ENCODE data around the gene TXNRD2.
A peak's percentile ranks its signal among the peaks of the same experiment; 100 is the strongest.
"Not testable (repeated sequence)": the region's sequence is repeated elsewhere in the genome, so short reads cannot be mapped to it uniquely, and the experiment has no call there.

The TXNRD2 gene

DNA sequence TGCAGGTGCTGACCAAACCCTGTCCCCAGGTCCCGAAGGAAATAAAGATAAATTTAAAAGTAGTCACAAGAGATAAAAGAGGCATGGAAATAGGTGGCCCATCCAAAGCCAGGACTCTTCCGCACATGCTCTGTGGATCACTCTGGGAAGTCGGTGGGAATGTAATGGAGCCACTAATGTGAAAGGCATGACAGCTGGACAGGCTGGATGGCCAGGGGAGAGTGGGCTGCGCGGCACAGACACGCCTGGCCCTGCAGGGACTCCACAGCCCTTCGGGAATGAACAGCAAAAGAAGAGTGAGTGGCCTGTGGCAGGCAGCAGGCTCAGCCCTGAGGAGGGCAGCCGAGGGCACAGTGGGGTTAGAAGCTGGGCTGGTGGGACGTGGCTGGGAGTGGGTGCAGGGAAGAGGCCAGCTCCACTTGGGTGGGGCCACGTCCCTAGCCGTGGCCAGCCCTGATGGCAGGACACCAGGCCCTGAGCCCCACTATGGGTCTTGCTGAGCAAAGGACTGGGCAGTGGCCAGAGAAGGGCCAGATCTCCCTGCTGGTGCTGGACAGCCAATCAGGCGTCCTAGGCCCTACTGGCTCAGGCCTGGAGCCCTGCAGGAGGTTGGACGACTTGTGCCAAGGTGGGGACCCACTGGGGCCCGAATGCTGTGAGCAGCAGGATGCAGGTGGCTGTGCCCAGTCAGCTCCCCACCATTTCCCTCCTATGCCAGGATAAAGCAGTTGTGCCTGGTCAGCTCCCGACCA lies 55.6 kb downstream of the TXNRD2 start:
- no peak for DNase-seq

DNA sequence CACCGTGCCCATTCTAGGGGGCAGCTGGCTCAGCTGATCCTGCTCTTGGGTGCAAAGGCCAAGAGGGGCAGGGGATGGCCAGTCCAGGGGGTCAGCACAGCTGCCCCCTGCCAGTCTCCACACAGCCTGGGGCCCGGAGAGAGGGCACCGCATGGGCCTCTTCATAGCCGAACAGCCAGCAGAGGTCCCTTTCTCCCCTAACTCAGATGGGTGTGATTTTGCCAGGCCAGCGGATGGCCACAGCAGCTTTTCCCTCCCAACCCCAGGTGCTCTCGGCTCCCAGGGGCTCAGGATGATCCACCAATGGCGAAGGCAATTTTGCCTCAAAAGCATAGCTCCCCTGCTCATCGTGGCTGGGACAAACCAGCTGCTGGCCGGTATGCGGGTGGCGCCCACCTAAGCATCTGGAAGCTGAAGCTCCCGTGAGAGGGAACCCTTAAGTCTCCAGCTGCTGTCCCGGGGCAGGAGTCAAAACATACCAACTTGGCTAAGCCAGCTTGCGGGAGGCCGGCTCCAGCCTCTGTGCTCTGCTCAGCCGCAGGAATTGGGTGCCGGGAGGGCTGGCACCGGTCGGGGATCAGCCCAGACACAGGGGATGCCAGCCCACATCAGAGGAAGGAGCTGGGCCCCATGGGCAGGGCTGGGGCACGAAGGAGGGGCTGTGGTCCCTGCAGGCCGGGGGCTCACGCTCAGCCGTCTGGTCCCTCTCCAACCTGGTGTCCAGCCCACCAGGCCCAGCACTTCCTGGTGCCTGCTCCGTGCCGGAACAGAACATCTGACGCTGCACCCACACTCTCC lies 56.5 kb downstream of the TXNRD2 start:
- DNase-seq, result no peak

DNA sequence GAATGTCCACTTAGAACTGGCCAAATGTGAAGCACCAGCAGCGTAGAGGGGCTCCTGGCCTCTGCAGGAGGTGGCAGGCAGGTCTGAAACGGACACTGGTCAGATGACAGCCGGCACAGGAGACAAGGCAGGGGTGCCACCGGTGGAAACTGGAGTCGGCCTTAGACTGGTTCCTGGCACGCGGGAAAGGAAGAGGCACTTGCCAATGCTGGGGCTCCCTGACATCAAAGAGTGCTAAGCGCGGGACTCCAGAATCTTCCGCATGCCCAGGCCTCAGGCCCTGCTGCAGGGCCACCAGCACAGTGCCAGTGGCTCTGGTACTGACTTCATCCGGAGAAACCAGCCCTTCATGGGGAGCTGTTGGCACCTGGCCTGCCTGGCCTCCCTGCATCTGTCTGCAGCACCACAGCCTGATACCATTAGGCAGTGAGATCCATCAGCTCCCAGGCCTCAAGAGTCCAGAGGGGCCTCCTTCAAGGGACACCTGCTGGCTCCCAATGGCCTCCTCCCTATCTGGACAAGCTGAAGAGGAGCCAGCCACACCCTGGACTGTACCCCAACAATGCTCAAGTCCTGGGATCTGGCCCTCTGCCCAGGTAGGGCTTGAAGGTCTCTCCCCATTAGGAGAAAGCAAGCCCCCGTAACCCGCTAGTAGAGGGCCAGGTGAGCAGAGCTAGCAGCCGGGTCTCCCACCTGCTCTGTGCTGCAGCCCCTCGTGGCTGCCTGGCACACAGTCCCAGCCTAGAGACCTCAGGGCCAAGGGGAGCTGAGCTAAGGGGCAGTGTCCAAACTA lies 57.3 kb downstream of the TXNRD2 start:
- DNase-seq, result no peak

DNA sequence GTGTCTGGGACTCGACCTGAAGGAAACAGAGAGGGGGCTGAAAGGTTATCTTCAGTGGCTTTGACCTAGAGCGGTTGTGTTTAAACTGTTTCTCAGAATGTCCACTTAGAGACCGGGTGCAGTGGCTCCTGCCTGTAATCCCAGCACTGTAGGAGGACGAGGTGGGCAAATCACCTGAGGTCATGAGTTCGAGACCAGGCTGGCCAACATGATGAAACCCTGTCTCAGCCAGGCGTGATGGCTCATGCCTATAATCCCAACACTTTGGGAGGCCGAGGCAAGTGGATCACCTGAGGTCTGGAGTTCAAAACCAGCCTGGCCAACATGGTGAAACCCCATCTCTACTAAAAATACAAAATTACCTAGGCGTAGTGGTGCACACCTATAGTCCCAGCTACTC lies 58.2 kb downstream of the TXNRD2 start:
- DNase-seq, result not testable (repeated sequence)

DNA sequence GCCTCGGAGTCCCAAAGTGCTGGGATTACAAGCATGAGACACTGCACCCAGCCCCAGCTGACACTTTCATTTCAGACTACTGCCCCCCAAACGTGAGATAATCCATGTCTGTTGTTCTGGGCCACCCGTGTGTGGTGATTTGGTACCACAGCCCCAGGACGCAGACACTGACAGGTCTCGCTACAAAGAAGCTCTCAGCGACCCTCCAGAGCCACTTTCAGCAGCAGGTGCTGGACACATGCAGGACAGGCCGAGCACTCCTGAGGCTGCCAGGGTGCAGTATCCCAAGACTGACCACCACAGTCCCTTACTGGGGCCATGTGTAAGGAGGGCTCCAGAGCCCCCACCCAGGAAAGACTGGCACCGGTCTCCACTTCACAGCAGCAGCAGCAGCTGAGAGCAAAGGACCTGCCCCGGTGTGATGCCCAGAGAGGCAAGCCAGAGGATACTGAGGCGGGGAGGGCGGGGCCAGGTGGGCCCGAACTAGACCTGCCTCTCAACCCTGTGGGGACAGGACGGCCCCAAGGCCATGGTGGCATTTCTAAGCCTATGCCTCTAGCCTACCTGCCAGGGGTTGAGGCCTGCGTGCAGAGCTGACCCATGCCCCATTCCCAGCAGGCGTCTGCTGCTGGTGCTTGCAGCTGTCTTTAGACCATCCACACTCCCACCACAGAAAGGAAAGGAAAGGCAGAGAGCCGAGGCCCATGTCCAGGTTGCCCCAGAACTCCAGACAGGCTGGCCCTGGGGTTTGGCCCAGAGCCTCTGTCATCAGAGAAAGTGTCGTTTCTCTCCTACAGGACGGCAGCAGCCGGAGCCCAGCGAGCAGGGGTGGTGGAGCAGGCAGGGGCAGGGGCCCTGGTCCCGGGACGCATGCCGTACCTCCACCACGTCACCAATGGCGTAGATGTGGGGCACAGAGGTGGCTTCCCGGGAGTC lies 58.9 kb downstream of the TXNRD2 start:
- DNase-seq, result no peak

DNA sequence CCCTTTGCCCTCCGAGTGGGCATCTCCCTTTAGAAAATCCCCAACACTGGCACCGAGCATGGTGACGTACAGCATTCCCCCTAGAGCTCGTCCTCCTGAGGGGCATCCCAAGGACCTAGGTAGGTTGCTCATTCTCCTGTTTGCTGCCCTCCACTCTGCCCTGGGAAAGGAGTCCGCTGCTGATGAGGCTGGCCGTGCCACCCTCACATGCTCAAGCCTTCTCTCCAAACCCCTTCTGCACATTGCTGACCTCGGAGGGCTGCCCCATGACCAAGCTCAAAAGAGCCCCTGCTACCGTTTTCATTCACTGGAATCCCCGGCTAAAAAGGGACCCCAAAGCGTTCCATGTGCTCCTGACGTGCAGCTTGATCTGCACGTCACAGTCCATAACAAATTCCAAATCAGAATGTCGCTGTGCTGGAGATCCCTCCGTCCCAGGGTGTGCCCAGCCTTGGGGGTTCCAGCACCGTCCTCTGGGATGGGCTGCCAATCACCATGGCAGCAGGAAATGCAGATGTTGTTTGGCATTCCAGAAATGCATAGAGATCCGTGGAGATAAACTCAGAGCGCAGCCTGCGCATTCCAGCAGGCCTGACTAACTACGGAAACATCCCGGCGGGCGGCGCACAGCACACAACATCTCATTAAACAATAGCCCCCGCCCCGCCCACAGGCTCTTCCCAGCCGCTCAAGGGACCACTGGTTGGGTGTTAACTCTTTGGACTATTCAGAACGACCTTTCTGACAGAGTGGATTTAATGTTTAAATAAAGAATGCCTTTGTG lies 60.6 kb downstream of the TXNRD2 start:
- no peak for DNase-seq

DNA sequence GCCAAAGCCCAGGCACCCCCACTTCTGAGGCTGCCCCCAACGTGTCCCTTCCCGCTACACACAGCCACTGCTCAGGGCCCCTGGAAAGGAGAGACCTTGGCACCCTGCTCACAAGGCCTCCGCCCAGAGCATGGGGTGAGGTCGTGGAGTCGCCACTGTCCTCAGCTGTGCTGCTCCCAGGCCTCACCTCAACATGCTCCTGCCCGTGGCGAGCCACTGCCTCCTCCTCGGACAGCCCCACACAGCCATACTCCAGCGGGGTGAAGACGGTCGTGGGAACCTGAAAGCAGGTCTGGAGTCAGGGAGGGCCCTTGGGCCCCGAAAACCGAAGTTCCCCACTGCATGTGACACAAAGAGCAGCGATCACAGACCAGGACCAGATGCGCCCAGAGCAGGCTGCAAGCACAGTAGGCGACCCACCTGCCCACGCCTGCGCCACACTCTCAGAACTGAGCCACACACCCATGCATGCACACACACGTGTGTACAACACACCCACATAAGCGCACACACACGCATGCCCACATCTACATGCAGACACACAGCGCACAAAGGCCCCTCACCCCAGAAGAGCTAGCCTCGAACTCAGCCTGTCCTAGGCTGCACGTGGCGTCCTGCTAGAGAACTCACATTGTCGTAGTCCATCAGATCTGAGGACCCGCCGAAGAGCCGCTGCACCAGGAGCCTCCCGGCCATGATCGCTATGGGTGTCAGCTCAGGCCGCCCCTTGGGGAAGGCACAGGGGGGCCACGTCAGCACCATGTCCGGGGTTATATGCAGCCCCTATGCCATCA lies 61.4 kb downstream of the TXNRD2 start:
- no peak for DNase-seq

DNA sequence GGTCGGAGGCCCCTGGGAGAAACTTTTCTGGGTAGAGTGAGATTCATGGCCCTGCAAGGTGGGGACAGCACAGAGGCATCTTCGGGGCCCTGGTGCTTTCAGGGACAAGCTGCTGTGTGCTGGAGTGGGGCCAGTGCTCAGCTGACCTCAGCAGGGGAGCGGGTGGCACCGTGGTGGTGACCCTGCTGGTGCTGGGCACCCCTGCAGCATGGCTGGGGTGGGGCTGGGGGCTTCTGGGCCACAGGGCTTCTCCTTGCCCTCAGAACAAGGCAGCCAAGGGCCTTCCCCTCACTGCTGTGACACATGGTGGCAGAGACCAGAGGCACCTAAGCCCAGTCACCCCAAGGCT lies 62.0 kb downstream of the TXNRD2 start:
- no peak for DNase-seq

DNA sequence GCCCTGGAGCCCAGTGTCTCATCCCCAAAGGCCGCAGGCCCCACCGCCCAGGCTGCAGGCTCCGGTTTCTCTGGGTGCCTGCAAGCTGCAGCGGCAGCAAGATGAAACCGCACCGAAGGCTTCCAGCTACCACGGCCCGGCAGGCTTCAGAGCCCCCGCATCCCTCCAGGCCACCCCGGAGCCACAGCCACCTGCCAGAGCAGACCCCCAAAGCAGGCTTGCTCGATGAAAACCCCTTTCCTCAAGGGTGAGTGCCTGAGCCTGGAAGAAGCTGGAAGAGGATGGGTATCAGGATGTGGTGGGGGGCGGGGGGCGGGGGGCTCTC lies 62.4 kb downstream of the TXNRD2 start:
- DNase-seq, result no peak

DNA sequence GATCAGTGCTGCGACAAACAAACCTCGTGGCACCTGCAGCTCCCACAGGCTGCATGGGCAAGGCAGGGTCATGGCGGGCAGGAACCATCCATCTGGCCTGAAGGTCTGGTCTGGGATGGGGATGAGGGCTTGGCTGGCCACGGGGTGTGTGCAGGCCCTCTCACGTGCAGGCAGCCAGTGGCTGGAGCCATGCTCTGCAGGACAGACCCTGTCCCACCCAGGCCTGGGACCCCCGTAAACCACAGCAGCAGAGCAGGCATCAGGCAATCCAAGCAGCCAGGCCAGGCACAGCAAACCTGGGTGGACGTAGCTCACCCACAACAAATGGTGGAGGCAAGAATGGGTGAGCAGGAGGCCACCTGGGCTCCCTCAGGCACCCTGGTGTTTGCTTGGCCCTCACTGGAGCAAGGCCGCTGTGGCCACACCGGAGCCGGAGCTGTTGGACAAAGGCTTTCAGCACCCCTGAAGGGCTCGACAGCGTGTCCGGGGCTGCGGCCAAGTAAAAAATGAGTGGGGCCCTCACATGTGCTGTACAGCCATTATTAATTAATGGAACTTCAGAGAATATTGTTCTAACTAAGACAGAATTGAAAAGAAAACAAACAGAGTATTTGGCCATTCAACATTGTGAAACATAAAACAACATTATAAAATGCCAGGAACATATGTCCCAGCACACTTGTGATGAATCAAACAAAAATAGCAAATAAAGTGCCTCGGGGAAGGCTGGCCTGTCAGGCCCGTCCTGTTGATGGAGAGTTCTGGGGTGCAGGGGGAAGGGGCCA lies 63.0 kb downstream of the TXNRD2 start:
- no peak for DNase-seq

DNA sequence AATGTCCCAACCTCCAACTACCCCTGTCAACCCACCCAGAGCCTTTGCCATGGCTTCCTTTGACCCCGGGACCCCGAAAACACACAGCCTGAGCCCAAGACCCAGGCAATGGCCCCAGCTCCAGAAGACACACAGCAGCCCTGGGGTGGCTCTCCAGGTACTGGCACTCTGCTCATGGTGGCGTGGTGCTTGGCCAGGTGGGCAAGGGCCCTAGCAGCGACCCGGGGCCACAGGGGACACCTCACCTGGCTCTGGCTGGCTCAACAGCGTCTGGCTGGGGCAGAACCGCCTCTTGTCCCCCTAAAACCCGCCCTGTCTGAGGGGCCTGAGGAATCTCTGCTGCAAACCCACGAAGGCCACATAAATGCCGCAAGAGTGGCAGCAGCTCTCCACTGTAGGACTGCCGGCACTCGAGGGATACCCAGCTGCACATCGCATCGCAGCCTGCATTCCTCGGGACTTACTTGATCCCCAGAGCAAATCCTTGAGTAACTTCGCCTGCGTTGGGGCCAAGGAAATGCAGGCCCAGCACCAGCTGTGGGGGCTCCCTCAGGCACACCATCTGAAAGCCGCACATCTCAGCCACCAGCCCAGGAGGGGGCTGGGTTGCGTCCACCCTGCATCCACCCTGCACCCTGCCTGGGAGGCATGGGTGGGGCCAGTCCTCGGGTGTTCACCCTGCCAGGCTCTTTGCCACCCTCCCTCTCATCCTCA lies 63.8 kb downstream of the TXNRD2 start:
- DNase-seq, result no peak

DNA sequence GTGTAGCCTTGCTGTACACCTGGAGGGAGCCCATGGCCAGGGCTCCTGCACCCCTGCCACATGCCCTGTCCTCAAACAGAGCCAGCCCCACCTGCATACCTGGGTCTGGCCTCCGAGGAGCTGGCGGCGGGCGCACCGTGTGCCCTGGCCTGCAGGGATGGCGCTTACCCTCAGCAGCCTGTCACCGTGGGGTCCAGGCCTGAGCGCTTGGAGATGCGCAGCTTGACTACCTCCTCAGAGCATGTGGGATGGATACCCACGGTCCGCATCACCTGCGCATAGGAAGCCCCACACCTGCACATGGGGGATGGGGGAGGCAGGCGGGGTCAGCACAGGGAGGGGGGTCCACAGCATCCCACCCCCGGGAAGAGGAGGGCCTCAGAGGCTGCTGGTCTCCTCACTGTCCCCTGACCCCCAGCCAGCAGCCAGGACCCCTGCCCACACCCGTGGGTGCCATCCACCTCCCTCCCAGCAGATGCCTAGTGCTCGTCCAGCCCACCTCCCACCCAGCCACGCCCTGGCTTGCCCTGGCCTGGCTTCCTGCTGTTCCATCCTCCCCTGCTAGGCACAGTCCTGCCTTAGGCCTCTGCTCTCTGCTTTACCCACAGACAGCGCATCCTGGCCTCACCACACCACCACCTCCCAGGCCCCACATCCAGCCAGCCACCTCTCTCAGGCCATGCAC lies 64.5 kb downstream of the TXNRD2 start:
- DNase-seq, result no peak

DNA sequence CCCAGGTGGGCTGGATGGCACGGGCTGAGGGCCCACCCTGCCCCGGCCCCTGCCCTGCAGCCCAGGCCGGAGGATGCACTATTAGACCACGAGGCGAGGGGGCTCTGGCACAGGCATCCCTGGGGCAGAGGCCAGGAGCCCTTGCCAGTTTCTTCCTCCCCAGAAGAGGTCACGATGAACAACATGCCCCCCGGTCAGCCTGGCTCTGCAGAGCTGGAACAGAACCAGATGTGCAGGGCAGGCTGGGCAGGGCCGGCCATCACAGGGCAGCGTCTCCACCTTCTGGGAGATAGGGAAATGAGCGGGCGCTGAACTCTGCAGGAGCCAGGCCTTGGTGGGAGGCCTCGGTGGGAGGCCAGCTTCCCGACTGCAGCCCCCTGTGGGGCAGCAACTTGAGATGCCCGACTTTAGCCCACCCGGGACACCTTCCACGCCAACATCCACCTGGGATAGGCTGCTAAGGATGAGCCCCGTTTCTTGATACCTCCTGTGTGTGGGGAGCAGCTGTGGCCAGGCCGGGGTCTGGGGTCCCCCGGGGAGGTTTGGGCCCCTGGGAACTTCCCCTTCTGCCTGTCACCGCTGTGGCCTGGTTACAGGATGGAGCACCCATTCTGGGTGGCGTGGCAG lies 65.2 kb downstream of the TXNRD2 start:
- no peak for DNase-seq

DNA sequence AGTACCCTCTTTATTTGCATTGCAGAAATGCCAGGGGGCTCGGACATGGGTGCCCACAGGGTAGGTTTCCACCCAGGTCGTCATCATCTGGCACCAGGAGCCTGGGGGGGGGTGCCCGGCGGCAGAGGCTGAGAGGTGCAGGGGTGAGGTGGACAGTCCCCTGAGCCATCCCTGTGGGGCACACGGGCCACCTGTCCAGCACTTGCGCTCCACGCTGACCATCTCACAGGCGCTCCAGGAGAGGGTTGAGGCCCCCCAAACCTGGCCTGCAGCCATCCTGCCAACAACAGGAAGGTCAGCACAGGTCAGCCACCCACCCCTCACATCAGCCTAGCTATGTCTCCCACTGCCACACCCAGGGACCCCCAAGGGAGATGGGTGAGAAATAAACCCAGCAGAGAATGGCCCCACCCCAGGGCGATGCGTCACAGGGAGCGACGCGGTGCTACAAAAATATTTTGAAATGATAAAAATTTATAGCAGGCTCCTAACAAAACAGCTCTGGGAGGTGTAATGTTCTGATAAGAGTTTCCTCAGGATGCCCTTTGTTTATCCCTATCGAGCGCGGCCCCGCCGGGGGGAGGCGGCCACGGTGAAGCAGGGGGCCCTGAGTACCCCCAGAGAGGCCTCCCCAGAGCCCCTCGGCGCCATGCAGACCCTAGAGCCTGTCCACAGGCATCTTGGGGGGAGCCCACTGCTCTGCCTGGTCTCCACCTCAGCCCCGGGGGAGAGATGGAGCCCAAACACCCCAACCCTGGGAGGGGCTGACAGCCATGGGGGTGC lies 65.9 kb downstream of the TXNRD2 start:
- no peak for DNase-seq

DNA sequence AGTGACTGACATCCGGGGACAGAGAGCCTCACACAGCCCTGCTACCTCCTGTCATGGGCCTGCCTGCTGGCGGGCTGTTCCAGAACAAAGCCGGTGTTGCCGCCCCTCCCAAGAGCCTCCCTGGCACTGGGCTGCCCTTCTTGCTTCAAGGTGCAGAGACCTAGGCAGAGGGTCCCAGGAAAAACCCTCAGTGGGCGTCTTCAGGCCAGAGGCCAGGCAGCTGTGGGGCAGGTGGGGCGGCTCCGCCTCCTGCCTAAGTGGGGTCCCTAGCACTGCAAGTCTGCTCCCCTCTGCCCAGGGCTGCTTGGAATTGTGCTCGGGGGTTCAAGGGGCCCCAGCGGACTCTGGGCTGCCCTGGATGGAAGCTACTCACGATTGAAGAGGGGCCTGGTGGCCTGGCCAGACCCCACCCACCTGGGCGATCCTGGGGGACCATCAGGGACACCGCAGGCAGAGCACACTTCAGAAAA lies 66.5 kb downstream of the TXNRD2 start:
- no peak for DNase-seq

DNA sequence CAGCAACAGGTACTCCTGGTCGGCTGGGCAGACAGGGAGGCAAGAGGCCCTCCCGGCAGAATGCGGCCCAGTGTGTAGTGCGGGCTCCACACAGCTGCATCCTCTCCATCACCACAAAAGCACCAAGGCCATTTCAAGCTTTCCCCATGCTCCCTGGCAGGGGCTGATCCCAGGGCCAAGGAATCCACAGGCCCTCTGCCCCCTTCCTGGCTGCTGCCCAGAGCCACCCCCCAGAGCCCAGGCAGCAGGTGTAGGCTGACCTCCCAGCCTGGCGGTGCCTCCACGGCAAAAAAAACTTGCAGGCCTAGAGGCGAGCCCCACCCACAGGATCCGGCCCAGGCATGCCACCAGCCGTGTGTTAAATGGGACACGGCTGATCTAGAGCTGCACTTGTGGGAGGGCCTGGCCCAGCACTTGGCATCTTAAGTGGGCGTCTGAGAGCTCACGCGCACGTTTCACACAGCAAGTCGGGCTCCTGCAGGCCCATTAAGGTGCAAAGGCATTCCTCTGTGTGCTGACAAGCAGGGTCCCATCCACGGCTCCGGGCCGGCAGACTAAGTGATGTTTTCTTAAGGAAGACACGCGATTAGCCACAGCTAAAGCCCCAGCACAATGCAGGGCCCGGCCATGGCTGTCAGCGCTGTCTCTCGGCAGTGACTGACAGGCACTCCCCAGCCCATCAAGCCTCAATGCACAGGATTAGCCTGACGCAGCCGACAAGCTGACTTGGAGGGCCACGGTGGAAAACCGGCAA lies 67.1 kb downstream of the TXNRD2 start:
- peak; percentile 39 to 44 for DNase-seq

DNA sequence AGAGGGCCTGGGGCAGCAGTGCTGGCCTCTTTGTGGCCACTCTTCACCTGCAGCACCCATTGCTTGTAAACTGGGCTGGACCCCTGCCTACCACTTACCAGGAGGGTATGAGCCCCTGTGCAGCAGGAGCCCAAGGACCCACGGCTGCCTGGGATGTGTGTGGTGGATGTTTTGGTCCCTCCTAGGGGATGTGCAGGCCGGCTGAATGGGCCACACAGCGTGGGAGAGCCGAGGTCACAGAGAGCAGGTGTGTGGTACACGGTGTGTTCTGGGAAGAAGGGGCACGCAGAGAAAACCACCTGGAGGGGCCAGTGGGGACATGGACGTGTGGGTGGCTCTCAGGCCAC lies 67.7 kb downstream of the TXNRD2 start:
- DNase-seq, result no peak

All from activated CD4-positive, alpha-beta T cell treated with anti-CD3 and anti-CD28 coated beads, Interleukin-2, amount 50 U/mL, for 48 hours (primary cell).